ENCODE data around the gene REXO1.

- TF ChIP-seq EZH2 (IDR thresholded peaks at IDR 0.05), result no peak
- TF ChIP-seq POLR2AphosphoS5 (IDR thresholded peaks at IDR 0.05; ENCODE audit: borderline replicate concordance, low read depth, low read length), result no peak
- no peak for TF ChIP-seq FOXP2 (optimal IDR thresholded peaks at IDR 0.05; ENCODE audit: control extremely low read depth, extremely low read length, insufficient read depth)
Measured at GRCh38 chr19:1824252-1824622, 24.0 kb downstream of the REXO1 start.
